Measurements from ENCODE around the gene BCL2. TPM values are rescaled to one million over a fixed set of nuclear protein-coding genes. Genes with fewer than 3 reads are reported as not detected.

BCL2 gene
- total RNA-seq, 1 experiment from 2014 or later: 2.6 TPM

- TF ChIP-seq STAT6 (CRISPR knock-in tag; conservative IDR thresholded peaks at IDR 0.05; ENCODE audit: low read depth): no peak
- TF ChIP-seq ZNF138 (CRISPR knock-in tag; conservative IDR thresholded peaks at IDR 0.05): no peak
- no peak for TF ChIP-seq ZBTB21 (CRISPR knock-in tag; IDR thresholded peaks at IDR 0.05; ENCODE audit: borderline replicate concordance)
- no peak for TF ChIP-seq FOXP1 (CRISPR knock-in tag; IDR thresholded peaks at IDR 0.05; ENCODE audit: borderline replicate concordance)
Measured at GRCh38 chr18:63182861-63183260, 136.7 kb downstream of the BCL2 start (continued).

GRCh38 chr18:63182310-63182772, 137.2 kb downstream of the BCL2 start:
- Mint-ChIP-seq H3K27ac (no peak overlapping the region), H3K27me3 (ENCODE audit: low read depth) (no peaks in the 10 kb centered on the region), H3K4me1 (peaks cover 21% of the 10 kb centered on the region), H3K9me3 (no peaks in the 10 kb centered on the region), H3K36me3 (no peaks in the 10 kb centered on the region), H3K4me3 (no peak overlapping the region)
- no peak for DNase-seq (ENCODE audit: low spot score)
- POLR2A ChIA-PET: no interaction called here
- no peak for ATAC-seq
- TF ChIP-seq IRF1 (CRISPR knock-in tag; IDR thresholded peaks at IDR 0.05) (no peak), RORB (CRISPR knock-in tag; IDR thresholded peaks at IDR 0.05) (no peak), ZNF219 (CRISPR knock-in tag; IDR thresholded peaks at IDR 0.05; ENCODE audit: borderline replicate concordance) (no peak), TCF7 (CRISPR knock-in tag; IDR thresholded peaks at IDR 0.05; ENCODE audit: low read depth) (no peak), NR3C1 (CRISPR knock-in tag; conservative IDR thresholded peaks at IDR 0.05; ENCODE audit: low read depth) (no peak), ELF4 (CRISPR knock-in tag; IDR thresholded peaks at IDR 0.05; ENCODE audit: low read depth) (no peak), NFATC4 (CRISPR knock-in tag; IDR thresholded peaks at IDR 0.05) (no peak), ZSCAN18 (CRISPR knock-in tag; IDR thresholded peaks at IDR 0.05) (no peak), CBFB (CRISPR knock-in tag; IDR thresholded peaks at IDR 0.05; ENCODE audit: low read depth) (no peak), GABPB1 (CRISPR knock-in tag; IDR thresholded peaks at IDR 0.05) (no peak), E2F4 (CRISPR knock-in tag; IDR thresholded peaks at IDR 0.05; ENCODE audit: borderline replicate concordance, low read depth) (no peak)
- CTCF ChIA-PET: no interaction called here

- H3K27ac Mint-ChIP-seq: no peak overlapping the region
- DNase-seq (ENCODE audit: low spot score) (no peak), ATAC-seq (no peak)
- ChIA-PET POLR2A (no interaction called here), CTCF (interaction anchor here (1.0 kb wide), 1 partner anchor 136 kb away, joined by 3 read pairs; no protein-coding TSS in a partner anchor)
- H3K4me1 Mint-ChIP-seq: peaks cover 21% of the 10 kb centered on the region
- H3K36me3 Mint-ChIP-seq: no peaks in the 10 kb centered on the region
- no peaks in the 10 kb centered on the region for H3K9me3 Mint-ChIP-seq
- no peaks in the 10 kb centered on the region for H3K27me3 Mint-ChIP-seq (ENCODE audit: low read depth)
- H3K4me3 Mint-ChIP-seq: no peak overlapping the region
- no peak for TF ChIP-seq MAX (CRISPR knock-in tag; IDR thresholded peaks at IDR 0.05)
- no peak for TF ChIP-seq SMAD3 (CRISPR knock-in tag; IDR thresholded peaks at IDR 0.05; ENCODE audit: borderline replicate concordance)
- TF ChIP-seq ZBTB43 (CRISPR knock-in tag; IDR thresholded peaks at IDR 0.05): no peak
- TF ChIP-seq TP53 (CRISPR knock-in tag; IDR thresholded peaks at IDR 0.05): no peak
- TF ChIP-seq NFYB (CRISPR knock-in tag; conservative IDR thresholded peaks at IDR 0.05; ENCODE audit: low read depth): no peak
- TF ChIP-seq HMGA2 (CRISPR knock-in tag; IDR thresholded peaks at IDR 0.05): no peak
- TF ChIP-seq EMX1 (CRISPR knock-in tag; IDR thresholded peaks at IDR 0.05): no peak
- TF ChIP-seq AFF4 (CRISPR knock-in tag; IDR thresholded peaks at IDR 0.05; ENCODE audit: borderline replicate concordance): no peak
Measured at GRCh38 chr18:63181706-63182309, 137.8 kb downstream of the BCL2 start.
